OCI-LY7 (cell line): ENCODE data around the gene REEP5. TPM values are rescaled to one million over a fixed set of nuclear protein-coding genes. Genes with fewer than 3 reads are reported as not detected.
"Not testable (repeated sequence)": the region's sequence is repeated elsewhere in the genome, so short reads cannot be mapped to it uniquely, and the experiment has no call there.

Source experiments
- BruUV-seq: library from RNA; stranded (reverse); fragments of 400-500 nt; replicated peaks from 2 replicates; lab custom pipeline; 2021; lab: Mats Ljungman, UMichigan
- CTCF ChIA-PET: fragments of 300-600 bp; sonication (Branson Sonifier 250); formaldehyde crosslinking; loops from one replicate; lab custom pipeline; 2022; ENCODE audit warnings: antibody characterized with exemption; ENCODE audit not compliant: unreplicated experiment; lab: Charles Lee
- POLR2A ChIA-PET: fragments of 300-600 bp; sonication (Branson Sonifier 250); formaldehyde crosslinking; loops from one replicate; lab custom pipeline; 2022; ENCODE audit warnings: antibody characterized with exemption; lab: Charles Lee
- DNase-seq: peaks from one replicate; pipeline ENCODE4 v3.0.0-alpha.2; 2015; ENCODE audit warnings: low spot score
- H2AFZ ChIP-seq: fragments of 200-600 bp; sonication (generic), shearing (Covaris generic); 2 replicates; pipeline ENCODE4 v1.6.1; 2014; ENCODE audit warnings: mild to moderate bottlenecking, antibody characterized with exemption, low read length, moderate library complexity
- H3K27ac ChIP-seq: fragments of 200-600 bp; sonication (generic); 2 replicates; pipeline ENCODE4 v1.5.1; 2014; ENCODE audit warnings: mixed run types, low read depth, mild to moderate bottlenecking, moderate library complexity, low read length, inconsistent platforms; ENCODE audit not compliant: poor library complexity, severe bottlenecking
- H3K36me3 ChIP-seq: fragments of 200-600 bp; sonication (generic); 2 replicates; pipeline ENCODE4 v1.6.1; 2014; ENCODE audit warnings: mild to moderate bottlenecking, antibody characterized with exemption, low read length, moderate library complexity, mixed read lengths; ENCODE audit not compliant: insufficient read depth
- H3K4me1 ChIP-seq: fragments of 200-600 bp; sonication (generic); 2 replicates; pipeline ENCODE4 v1.5.1; 2014; ENCODE audit warnings: mild to moderate bottlenecking, low read length; ENCODE audit not compliant: insufficient read depth, poor library complexity, severe bottlenecking
- H3K4me2 ChIP-seq: fragments of 200-600 bp; sonication (generic); 2 replicates; pipeline ENCODE4 v1.6.1; 2014; ENCODE audit warnings: mild to moderate bottlenecking, low read length
- H3K4me3 ChIP-seq: fragments of 200-600 bp; sonication (generic); 2 replicates; pipeline ENCODE4 v1.5.1; 2014; ENCODE audit warnings: mild to moderate bottlenecking, low read depth, low read length; ENCODE audit not compliant: poor library complexity, severe bottlenecking
- H3K79me2 ChIP-seq: fragments of 200-600 bp; sonication (generic); 2 replicates; pipeline ENCODE4 v1.6.1; 2016; ENCODE audit warnings: low read depth, mild to moderate bottlenecking, low read length, moderate library complexity, mixed read lengths; ENCODE audit not compliant: insufficient read depth
- H3K9me2 ChIP-seq: fragments of 200-600 bp; sonication (generic); 2 replicates; pipeline ENCODE4 v1.6.1; 2016; ENCODE audit warnings: mild to moderate bottlenecking, low read length, mixed read lengths; ENCODE audit not compliant: insufficient read depth
- H3K9me3 ChIP-seq: fragments of 200-600 bp; sonication (generic); 2 replicates; pipeline ENCODE4 v1.6.1; 2014; ENCODE audit warnings: mild to moderate bottlenecking, mixed run types, low read length, mixed read lengths
- H4K20me1 ChIP-seq: fragments of 200-600 bp; sonication (generic); 2 replicates; pipeline ENCODE4 v1.6.1; 2014; ENCODE audit warnings: mild to moderate bottlenecking, antibody characterized with exemption, low read length, moderate library complexity, mixed read lengths; ENCODE audit not compliant: insufficient read depth
- CTCF ChIP-seq: fragments of 200-600 bp; sonication (generic); conservative IDR thresholded peaks from 2 replicates; pipeline ENCODE4 v1.5.1; 2014; ENCODE audit warnings: mild to moderate bottlenecking, antibody characterized with exemption, low read length, moderate library complexity, mixed read lengths
- EZH2phosphoT487 ChIP-seq: fragments of 200-600 bp; sonication (generic); IDR thresholded peaks from 2 replicates; pipeline ENCODE4 v1.6.1; 2018; ENCODE audit warnings: low read depth, borderline replicate concordance, mild to moderate bottlenecking, mixed run types, antibody characterized with exemption, low read length, moderate library complexity, mixed read lengths
- intact Hi-C: fragments of 100-400 bp; cut with micrococcal nuclease; formaldehyde crosslinking; loops from one replicate; pipeline ENCODE4 v1.10.0; 2022; ENCODE audit not compliant: unreplicated experiment
- total RNA-seq, 2 experiments: library from RNA; depleted of rRNA in 1 of 2; stranded (reverse); fragments of >200 nt in 1 of 2; shearing (Covaris generic) in 1 of 2; gene quantifications; 2 replicates each; pipeline ENCODE4 v1.2.3, GENCODE V29; 2014 to 2022

The REEP5 gene
- total RNA-seq, 2 experiments from 2014 or later = 25.5 to 32.0 TPM

GRCh38 chr5:112906637-112907036 is 15.4 kb downstream of the REEP5 start:
- CTCF ChIA-PET = no interaction called here
- POLR2A ChIA-PET = interaction anchor here (0.7 to 4.5 kb wide), 2 partner anchors 15 to 367 kb away, joined by 3 to 20 read pairs; partner anchors contain the start of gene REEP5

GRCh38 chr5:112904996-112905395 is 17.0 kb downstream of the REEP5 start:
- H2AFZ ChIP-seq, H3K4me2 ChIP-seq, H3K4me3 ChIP-seq, H3K4me1 ChIP-seq, H3K9me2 ChIP-seq, H3K9me3 ChIP-seq, CTCF ChIA-PET, H3K79me2 ChIP-seq, H3K27ac ChIP-seq, DNase-seq, H4K20me1 ChIP-seq, BruUV-seq: not testable (repeated sequence)
- intact Hi-C loops = loop anchor here (5.0 kb wide), 1 partner anchor 43 kb away; the partner anchor contains the start of gene SRP19
- peaks cover 73% of the 10 kb centered on the region for H3K36me3 ChIP-seq
- POLR2A ChIA-PET = interaction anchor here (0.6 to 4.5 kb wide), 7 partner anchors 8 to 85 kb away, joined by 3 to 20 read pairs (median 4); partner anchors contain the start of gene REEP5

More at GRCh38 chr5:112906637-112907036, 15.4 kb downstream of the REEP5 start:
- no peaks in the 10 kb centered on the region for H3K9me2 ChIP-seq
- peaks cover 75% of the 10 kb centered on the region for H3K36me3 ChIP-seq
- no peak overlapping the region for H3K4me2 ChIP-seq
- intact Hi-C loops = loop anchor here (5.0 kb wide), 1 partner anchor 44 kb away; the partner anchor contains the start of gene SRP19
- H2AFZ ChIP-seq = no peak overlapping the region
- H3K79me2 ChIP-seq = peaks cover 7% of the 10 kb centered on the region; the same call in 1 of the 2 replicates
- H3K4me1 ChIP-seq = no peaks in the 10 kb centered on the region
- no peaks in the 10 kb centered on the region for H4K20me1 ChIP-seq
- H3K9me3 ChIP-seq = no peaks in the 10 kb centered on the region
- no peak overlapping the region for H3K4me3 ChIP-seq
- no peak for TF ChIP-seq CTCF
- no peak for DNase-seq
- no peak overlapping the region for H3K27ac ChIP-seq
- no TSS peak for BruUV-seq

GRCh38 chr5:112902561-112902960 is 19.5 kb downstream of the REEP5 start:
- Histone ChIP-seq H3K36me3 (peaks cover 84% of the 10 kb centered on the region), H4K20me1 (no peaks in the 10 kb centered on the region), H3K9me2 (no peaks in the 10 kb centered on the region), H2AFZ (no peak overlapping the region), H3K27ac (no peak overlapping the region), H3K4me2 (no peak overlapping the region), H3K79me2 (peaks cover 7% of the 10 kb centered on the region; the same call in 1 of the 2 replicates), H3K4me3 (no peak overlapping the region), H3K4me1 (no peaks in the 10 kb centered on the region), H3K9me3 (no peaks in the 10 kb centered on the region)
- TF ChIP-seq EZH2phosphoT487 (no peak), CTCF (no peak)
- intact Hi-C loops = no loop called here
- DNase-seq = no peak
- ChIA-PET CTCF (interaction anchor here (0.6 kb wide), 1 partner anchor 19 kb away, joined by 3 read pairs; no protein-coding TSS in a partner anchor), POLR2A (interaction anchor here (0.7 to 3.4 kb wide), 4 partner anchors 14 to 74 kb away, joined by 3 to 18 read pairs (median 5); partner anchors contain the start of genes DCP2 and SRP19)
- no TSS peak for BruUV-seq
